ENCODE data around the gene CST1. TPM values are rescaled to one million over a fixed set of nuclear protein-coding genes. Genes with fewer than 3 reads are reported as not detected.
A peak's percentile ranks its signal among the peaks of the same experiment; 100 is the strongest.
"Not testable (repeated sequence)": the region's sequence is repeated elsewhere in the genome, so short reads cannot be mapped to it uniquely, and the experiment has no call there.

The CST1 gene
- total RNA-seq, 1 donor from 2014 or later, result not detected

DNA sequence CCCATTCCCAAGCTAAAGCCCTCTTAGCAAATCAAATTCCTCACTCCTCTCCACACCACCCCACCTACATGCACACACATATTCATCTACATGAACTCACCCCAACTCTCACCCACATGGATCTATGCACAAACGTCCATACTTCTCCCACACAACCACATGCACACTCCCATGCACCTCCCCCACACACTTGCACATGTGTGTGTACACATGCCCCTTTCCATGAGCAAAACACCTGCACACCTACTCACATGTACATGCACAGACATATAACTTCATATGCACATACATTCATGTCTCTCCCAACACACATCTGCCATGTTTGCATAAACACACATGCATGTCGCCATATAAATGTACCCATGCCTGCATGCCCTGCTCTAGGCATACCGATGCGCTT lies 22.8 kb upstream of the CST1 start:
- Histone ChIP-seq H3K4me1 (no peaks in the 10 kb centered on the region), H3K36me3 (no peaks in the 10 kb centered on the region), H3K4me3 (no peak overlapping the region), H3K27ac (no peak overlapping the region), H3K9me3 (no peaks in the 10 kb centered on the region), H3K27me3 (no peaks in the 10 kb centered on the region)
- peak in 1 of 2 donors; percentile 67 for DNase-seq (ENCODE audit: extremely low spot score in 2 of 2)
- intact Hi-C loops (cut with DNase I), result no loop called here
- TF ChIP-seq POLR2A (IDR thresholded peaks at IDR 0.05) (no peak), POLR2AphosphoS5 (IDR thresholded peaks at IDR 0.05; ENCODE audit: insufficient read depth in 1 of 2, low read depth in 1 of 2) (no peak)
- TF ChIP-seq, protein P1, sequence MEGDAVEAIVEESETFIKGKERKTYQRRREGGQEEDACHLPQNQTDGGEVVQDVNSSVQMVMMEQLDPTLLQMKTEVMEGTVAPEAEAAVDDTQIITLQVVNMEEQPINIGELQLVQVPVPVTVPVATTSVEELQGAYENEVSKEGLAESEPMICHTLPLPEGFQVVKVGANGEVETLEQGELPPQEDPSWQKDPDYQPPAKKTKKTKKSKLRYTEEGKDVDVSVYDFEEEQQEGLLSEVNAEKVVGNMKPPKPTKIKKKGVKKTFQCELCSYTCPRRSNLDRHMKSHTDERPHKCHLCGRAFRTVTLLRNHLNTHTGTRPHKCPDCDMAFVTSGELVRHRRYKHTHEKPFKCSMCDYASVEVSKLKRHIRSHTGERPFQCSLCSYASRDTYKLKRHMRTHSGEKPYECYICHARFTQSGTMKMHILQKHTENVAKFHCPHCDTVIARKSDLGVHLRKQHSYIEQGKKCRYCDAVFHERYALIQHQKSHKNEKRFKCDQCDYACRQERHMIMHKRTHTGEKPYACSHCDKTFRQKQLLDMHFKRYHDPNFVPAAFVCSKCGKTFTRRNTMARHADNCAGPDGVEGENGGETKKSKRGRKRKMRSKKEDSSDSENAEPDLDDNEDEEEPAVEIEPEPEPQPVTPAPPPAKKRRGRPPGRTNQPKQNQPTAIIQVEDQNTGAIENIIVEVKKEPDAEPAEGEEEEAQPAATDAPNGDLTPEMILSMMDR (IDR thresholded peaks at IDR 0.05), result no peak

DNA sequence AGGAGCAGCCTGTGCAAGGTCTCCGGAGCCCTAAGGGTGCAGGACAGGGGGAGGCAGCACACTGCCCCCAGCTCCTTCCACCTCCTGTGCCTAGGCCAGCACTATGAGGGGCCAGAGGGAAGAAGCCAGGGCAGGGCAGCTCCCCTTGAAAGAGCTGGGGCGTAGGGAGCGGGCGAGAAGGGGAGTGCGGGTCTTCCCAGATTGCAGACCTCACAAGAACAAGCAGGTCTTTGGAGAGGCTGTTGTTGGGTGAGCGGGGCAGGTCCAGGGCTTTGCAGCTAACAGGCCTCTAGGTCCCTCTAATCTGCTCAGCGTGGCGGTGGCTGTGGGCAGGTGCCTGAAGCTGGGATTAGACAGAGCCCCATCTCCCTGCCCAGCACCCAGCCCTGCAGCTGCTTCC lies 22.4 kb upstream of the CST1 start:
- intact Hi-C loops (cut with DNase I), result no loop called here
- TF ChIP-seq POLR2A (IDR thresholded peaks at IDR 0.05), result no peak
- TF ChIP-seq, protein P1 (IDR thresholded peaks at IDR 0.05), result no peak
- TF ChIP-seq POLR2AphosphoS5 (IDR thresholded peaks at IDR 0.05; ENCODE audit: insufficient read depth in 1 of 2, low read depth in 1 of 2), result no peak
- no peaks in the 10 kb centered on the region for H3K36me3 ChIP-seq
- H3K27ac ChIP-seq, result no peak overlapping the region
- H3K27me3 ChIP-seq, result no peaks in the 10 kb centered on the region
- H3K4me3 ChIP-seq, result no peak overlapping the region
- no peaks in the 10 kb centered on the region for H3K9me3 ChIP-seq
- peak in 1 of 2 donors; percentile 75 for DNase-seq (ENCODE audit: extremely low spot score in 2 of 2)
- H3K4me1 ChIP-seq, result no peaks in the 10 kb centered on the region

DNA sequence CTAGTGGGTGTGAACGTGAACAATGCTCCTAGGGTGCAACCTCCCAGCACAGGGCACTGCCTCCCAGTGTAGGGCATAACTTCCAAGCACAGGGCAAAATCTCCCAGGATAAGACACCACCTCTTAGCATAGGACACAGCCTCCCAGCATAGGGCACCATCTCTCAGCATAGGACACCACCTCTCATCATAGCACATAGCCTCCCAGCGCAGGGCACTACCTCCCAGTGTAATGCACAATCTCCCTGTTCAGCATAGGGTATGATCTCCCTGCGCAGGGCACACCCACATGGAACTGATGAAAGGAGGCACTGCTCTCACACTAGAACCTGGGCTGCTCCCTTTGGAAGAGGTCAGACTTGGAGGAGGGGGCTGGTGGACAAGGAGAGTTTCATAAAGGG lies 21.3 kb upstream of the CST1 start:
- intact Hi-C loops (cut with DNase I), result no loop called here
- Histone ChIP-seq H3K27ac (no peak overlapping the region), H3K4me1 (no peaks in the 10 kb centered on the region), H3K9me3 (no peaks in the 10 kb centered on the region), H3K4me3 (no peak overlapping the region), H3K27me3 (no peaks in the 10 kb centered on the region), H3K36me3 (no peaks in the 10 kb centered on the region)
- DNase-seq (ENCODE audit: extremely low spot score in 2 of 2), result peak in 1 of 2 donors; percentile 75
- TF ChIP-seq, protein P1 (IDR thresholded peaks at IDR 0.05), result no peak
- TF ChIP-seq POLR2A (IDR thresholded peaks at IDR 0.05) (no peak), POLR2AphosphoS5 (IDR thresholded peaks at IDR 0.05; ENCODE audit: insufficient read depth in 1 of 2, low read depth in 1 of 2) (no peak)

DNA sequence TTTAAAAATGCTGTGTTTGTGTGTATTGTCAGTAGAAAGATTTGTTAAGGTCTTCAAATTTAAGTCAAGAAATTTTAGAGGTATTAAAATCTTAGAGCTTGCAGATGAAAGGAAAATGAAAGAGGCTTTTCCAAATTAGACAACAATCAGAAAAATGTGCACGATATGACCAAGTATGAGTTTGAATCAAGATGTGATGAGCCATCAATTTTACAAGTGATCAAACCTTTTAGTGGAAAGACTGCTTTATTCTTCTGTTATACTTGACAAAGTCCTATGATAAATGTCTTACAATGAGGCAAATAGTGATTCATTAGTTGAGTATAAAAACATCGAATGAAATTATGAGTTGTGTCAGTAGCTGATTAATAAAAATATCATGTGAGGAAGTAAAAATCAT lies 19.6 kb upstream of the CST1 start:
- Histone ChIP-seq H3K27ac (no peak overlapping the region), H3K4me1 (no peaks in the 10 kb centered on the region), H3K4me3 (no peak overlapping the region), H3K36me3 (no peaks in the 10 kb centered on the region), H3K9me3 (no peaks in the 10 kb centered on the region), H3K27me3 (no peaks in the 10 kb centered on the region)
- intact Hi-C loops (cut with DNase I), result no loop called here
- DNase-seq (ENCODE audit: extremely low spot score in 2 of 2), result no peak
- no peak for TF ChIP-seq POLR2AphosphoS5 (IDR thresholded peaks at IDR 0.05; ENCODE audit: insufficient read depth in 1 of 2, low read depth in 1 of 2)
- TF ChIP-seq, protein P1 (IDR thresholded peaks at IDR 0.05), result no peak
- TF ChIP-seq POLR2A (IDR thresholded peaks at IDR 0.05), result no peak

DNA sequence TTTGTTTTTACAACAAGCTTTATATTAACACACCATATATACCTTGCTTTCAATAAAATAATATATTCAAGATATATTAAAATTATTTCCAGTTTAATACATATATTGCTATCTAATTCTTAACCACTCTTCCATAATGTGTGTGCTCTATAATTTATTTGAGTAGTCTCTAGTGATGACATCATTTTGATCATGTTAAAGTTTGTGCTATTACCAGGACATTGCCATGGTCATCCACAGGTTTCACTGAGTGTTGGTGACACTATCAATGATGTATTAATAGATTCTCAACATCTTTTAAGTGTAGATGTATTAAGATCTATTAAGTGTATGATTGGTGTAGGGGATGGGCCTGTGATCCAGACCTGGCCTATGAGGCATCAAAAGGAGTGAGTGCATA lies 17.8 kb upstream of the CST1 start:
- H3K4me3 ChIP-seq; H3K9me3 ChIP-seq; DNase-seq (ENCODE audit: extremely low spot score in 2 of 2); intact Hi-C loops (cut with DNase I); H3K4me1 ChIP-seq; H3K27ac ChIP-seq; H3K36me3 ChIP-seq; H3K27me3 ChIP-seq: not testable (repeated sequence)

DNA sequence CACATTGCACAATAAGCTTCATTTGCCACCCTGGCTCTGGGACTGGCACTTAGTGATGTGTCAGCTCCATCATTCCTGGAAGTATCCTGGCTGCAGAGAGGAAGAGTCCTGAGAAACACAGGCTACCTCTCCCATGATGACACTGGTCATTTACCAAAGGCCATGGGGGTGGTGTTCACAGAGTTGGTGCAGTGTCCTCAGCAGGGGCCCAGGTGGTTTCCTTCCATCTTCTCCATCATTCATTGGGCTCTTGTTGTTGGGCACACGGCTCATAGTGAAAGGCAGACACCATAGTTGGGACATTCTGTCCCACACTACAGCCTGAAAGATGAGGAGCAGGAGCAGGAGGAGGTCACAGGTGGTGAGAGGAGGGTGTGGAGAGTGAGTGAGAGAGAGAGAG lies 15.8 kb upstream of the CST1 start:
- H3K27me3 ChIP-seq, result no peaks in the 10 kb centered on the region

More for the DNA sequence above, 15.8 kb upstream of the CST1 start:
- Histone ChIP-seq H3K4me1 (no peaks in the 10 kb centered on the region), H3K36me3 (no peaks in the 10 kb centered on the region), H3K27ac (no peak overlapping the region), H3K9me3 (no peaks in the 10 kb centered on the region), H3K4me3 (no peak overlapping the region)
- TF ChIP-seq POLR2AphosphoS5 (IDR thresholded peaks at IDR 0.05; ENCODE audit: insufficient read depth in 1 of 2, low read depth in 1 of 2) (no peak), POLR2A (IDR thresholded peaks at IDR 0.05) (no peak)
- TF ChIP-seq, protein P1 (IDR thresholded peaks at IDR 0.05), result no peak
- DNase-seq (ENCODE audit: extremely low spot score in 2 of 2), result peak in 1 of 2 donors; percentile 64
- intact Hi-C loops (cut with DNase I), result no loop called here

Data from vagina (tissue), 2 donors.